Breast epithelium (tissue), 3 donors: Measurements from ENCODE around the gene BRDT.

ENCODE experiments used
- POLR2A ChIP-seq: fragments of 450-650 bp; IDR thresholded peaks from one replicate; pipeline ENCODE4 v1.6.1; 2016; ENCODE audit warnings: antibody characterized with exemption, mild to moderate bottlenecking, moderate library complexity
- TF ChIP-seq, protein P1 (sequence below), 3 donors: fragments of 450-650 bp; IDR thresholded peaks; one replicate each; pipeline ENCODE4 v1.5.1; 2016 to 2017; ENCODE audit warnings: antibody characterized with exemption in 3 of 3, mild to moderate bottlenecking in 3 of 3, moderate library complexity in 3 of 3

DNA sequence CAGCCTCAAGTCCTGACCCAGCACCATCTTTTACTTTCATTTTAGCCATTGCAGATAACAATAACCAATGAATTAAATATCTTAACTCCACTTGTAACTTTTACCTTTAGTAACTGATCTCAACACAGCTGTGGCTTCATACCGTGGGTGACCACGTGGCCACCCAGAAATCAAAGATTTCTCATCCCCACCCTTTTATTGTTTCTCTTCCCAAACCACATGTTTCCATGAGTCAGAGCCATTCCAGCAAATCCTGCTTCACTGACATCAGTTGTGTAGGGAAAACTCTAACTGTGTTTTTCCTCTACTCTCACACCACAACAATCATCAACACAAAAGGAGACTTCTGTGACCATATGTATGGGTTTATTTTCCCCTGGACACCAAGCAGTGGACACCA lies 25.1 kb upstream of the BRDT start:
- TF ChIP-seq, protein P1, sequence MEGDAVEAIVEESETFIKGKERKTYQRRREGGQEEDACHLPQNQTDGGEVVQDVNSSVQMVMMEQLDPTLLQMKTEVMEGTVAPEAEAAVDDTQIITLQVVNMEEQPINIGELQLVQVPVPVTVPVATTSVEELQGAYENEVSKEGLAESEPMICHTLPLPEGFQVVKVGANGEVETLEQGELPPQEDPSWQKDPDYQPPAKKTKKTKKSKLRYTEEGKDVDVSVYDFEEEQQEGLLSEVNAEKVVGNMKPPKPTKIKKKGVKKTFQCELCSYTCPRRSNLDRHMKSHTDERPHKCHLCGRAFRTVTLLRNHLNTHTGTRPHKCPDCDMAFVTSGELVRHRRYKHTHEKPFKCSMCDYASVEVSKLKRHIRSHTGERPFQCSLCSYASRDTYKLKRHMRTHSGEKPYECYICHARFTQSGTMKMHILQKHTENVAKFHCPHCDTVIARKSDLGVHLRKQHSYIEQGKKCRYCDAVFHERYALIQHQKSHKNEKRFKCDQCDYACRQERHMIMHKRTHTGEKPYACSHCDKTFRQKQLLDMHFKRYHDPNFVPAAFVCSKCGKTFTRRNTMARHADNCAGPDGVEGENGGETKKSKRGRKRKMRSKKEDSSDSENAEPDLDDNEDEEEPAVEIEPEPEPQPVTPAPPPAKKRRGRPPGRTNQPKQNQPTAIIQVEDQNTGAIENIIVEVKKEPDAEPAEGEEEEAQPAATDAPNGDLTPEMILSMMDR (IDR thresholded peaks at IDR 0.05): no peak
- no peak for TF ChIP-seq POLR2A
